Measurements from ENCODE around the gene PSG3. TPM values are rescaled to one million over a fixed set of nuclear protein-coding genes. Genes with fewer than 3 reads are reported as not detected.

Gene PSG3
- total RNA-seq, 2 donors from 2014 or later, result not detected

Other genes starting within 250 kb of the PSG3 start
- 100 to 1,000 TPM; 251 to 510 TPM for gene CEACAM1, start 212.0 kb downstream of the PSG3 start, total RNA-seq
- 1 to 10 TPM in 1 of 2 donors, under 1 TPM in 1; 0.85 to 2.3 TPM for gene CEACAM8, start 145.6 kb downstream of the PSG3 start, total RNA-seq
- gene PSG8, start 25.2 kb upstream of the PSG3 start, total RNA-seq, result not detected
- gene PSG1, start 139.2 kb upstream of the PSG3 start, total RNA-seq, result not detected
- not detected for gene PSG6, start 177.4 kb upstream of the PSG3 start, total RNA-seq
- gene PSG7, start 196.7 kb upstream of the PSG3 start, total RNA-seq, result not detected

All from colonic mucosa (tissue), 2 donors.